ENCODE results near the gene RNASEH2C. TPM values are rescaled to one million over a fixed set of nuclear protein-coding genes. Genes with fewer than 3 reads are reported as not detected.

RNASEH2C gene
- total and polyA plus RNA-seq, 2 of the 4 experiments (the other 2 are of a cell fraction) = 34.8 to 40.0 TPM

- Histone ChIP-seq H3K23ac (ENCODE audit: low read depth, low read length) (no peak overlapping the region), H4K91ac (ENCODE audit: insufficient read depth, low read depth, low read length) (no peak overlapping the region), H2AK5ac (ENCODE audit: low read depth, low read length) (no peak overlapping the region), H3K56ac (ENCODE audit: extremely low read depth, insufficient read depth, low read length) (no peak overlapping the region), H3K4me1 (ENCODE audit: control insufficient read depth, insufficient read depth, low read length) (no peaks in the 10 kb centered on the region), H3K27me3 (ENCODE audit: control insufficient read depth, insufficient read depth, low read length) (peaks cover 44% of the 10 kb centered on the region), H3K4me3 (ENCODE audit: insufficient read depth, low read depth, low read length) (no peak overlapping the region), H2BK5ac (ENCODE audit: low read depth, low read length, poor library complexity, severe bottlenecking) (no peak overlapping the region), H4K8ac (ENCODE audit: low read depth in 2 of 2, low read length in 2 of 2) (no peak overlapping the region), H2AFZ (replicated peaks; ENCODE audit: low read length, poor library complexity) (no peak overlapping the region), H3K4ac (ENCODE audit: low read depth, low read length) (no peak overlapping the region), H3K4me2 (ENCODE audit: low read depth, low read length) (no peak overlapping the region), H2AK9ac (replicated peaks; ENCODE audit: low read depth, low read length, poor library complexity) (no peak overlapping the region), H3K36me3 (ENCODE audit: control insufficient read depth, insufficient read depth, low read length) (no peaks in the 10 kb centered on the region), H3K27ac (ENCODE audit: insufficient read depth, low read length) (no peak overlapping the region), H2BK20ac (ENCODE audit: low read depth, low read length) (no peak overlapping the region), H4K20me1 (ENCODE audit: insufficient read depth, low read length) (no peaks in the 10 kb centered on the region), H3K79me1 (ENCODE audit: low read depth in 1 of 2, low read length in 2 of 2) (no peaks in the 10 kb centered on the region), H2BK120ac (ENCODE audit: low read depth, low read length) (no peak overlapping the region), H3K9me3 (ENCODE audit: control insufficient read depth, insufficient read depth, low read length) (no peaks in the 10 kb centered on the region), H2BK15ac (ENCODE audit: low read depth, low read length) (no peak overlapping the region), H3K9ac (ENCODE audit: low read depth, low read length) (no peak overlapping the region), H3K9me1 (ENCODE audit: insufficient read depth, low read length) (0 out of 2 replicates have a peak, but pooled peaks cover 2% of the 10 kb centered on the region), H3K14ac (replicated peaks; ENCODE audit: low read depth, low read length) (no peak overlapping the region), H3K18ac (ENCODE audit: low read depth, low read length) (no peak overlapping the region), H4K5ac (ENCODE audit: low read depth, low read length) (no peak overlapping the region)
- no peak for ATAC-seq (ENCODE audit: low read depth)
- no TSS peak for BruUV-seq (replicated peaks)
- WGBS, 2 experiments (ENCODE audit: extremely low coverage in 2 of 2, insufficient read length in 1 of 2) = no CpG with 5 or more reads among the region's 3 CpGs
- no peak for TF ChIP-seq USF2 (IDR thresholded peaks at IDR 0.05; ENCODE audit: low read depth, low read length)
- TF ChIP-seq RAD21 (IDR thresholded peaks at IDR 0.05; ENCODE audit: low read length) = no peak
- no peak for TF ChIP-seq MAZ (IDR thresholded peaks at IDR 0.05; ENCODE audit: borderline replicate concordance, low read depth, low read length)
- TF ChIP-seq SMC3 (IDR thresholded peaks at IDR 0.05; ENCODE audit: low read depth, low read length) = no peak
- no peak for TF ChIP-seq ELK1 (IDR thresholded peaks at IDR 0.05; ENCODE audit: borderline replicate concordance, low read depth, low read length)
- no peak for TF ChIP-seq MXI1 (IDR thresholded peaks at IDR 0.05; ENCODE audit: borderline replicate concordance, low read depth, low read length)
- no peak for TF ChIP-seq POLR2A (IDR thresholded peaks at IDR 0.05; ENCODE audit: low read depth, low read length)
- no peak for TF ChIP-seq CTCF (conservative IDR thresholded peaks at IDR 0.05; ENCODE audit: low read depth, low read length)
- TF ChIP-seq CEBPB (IDR thresholded peaks at IDR 0.05; ENCODE audit: low read depth, low read length) = no peak
- in situ Hi-C loops (cut with MboI; ENCODE audit: low sequenced_read_pairs) = no loop called here
- POLR2A ChIA-PET (ENCODE audit: unreplicated experiment) = interaction anchor here (0.6 kb wide), 1 partner anchor 198 kb away, joined by 5 read pairs; no protein-coding TSS in a partner anchor
- dilution Hi-C loops (cut with HindIII; ENCODE audit: low sequenced_read_pairs, unreplicated experiment) = no loop called here
- intact Hi-C loops (cut with micrococcal nuclease) = no loop called here
- CTCF ChIA-PET = no interaction called here
- DNase-seq = no peak
Observed at GRCh38 chr11:65700399-65700798, 20.2 kb downstream of the RNASEH2C start.

All from IMR-90 (cell line).